CD8-positive, alpha-beta memory T cell (primary cell): Measurements from ENCODE around the gene OR2J2. TPM values are rescaled to one million over a fixed set of nuclear protein-coding genes. Genes with fewer than 3 reads are reported as not detected.
"Not testable (repeated sequence)": the region's sequence is repeated elsewhere in the genome, so short reads cannot be mapped to it uniquely, and the experiment has no call there.

ENCODE experiments used
- CTCF ChIA-PET: fragments of 350-600 bp; sonication (Branson Sonifier 250); formaldehyde crosslinking; loops from one replicate; lab custom pipeline; 2021; ENCODE audit warnings: antibody characterized with exemption; lab: Charles Lee
- POLR2A ChIA-PET: fragments of 350-600 bp; sonication (Branson Sonifier 250); formaldehyde crosslinking; loops from one replicate; lab custom pipeline; 2021; ENCODE audit warnings: antibody characterized with exemption; lab: Charles Lee
- DNase-seq, 5 donors: peaks; one replicate each; pipeline versions ENCODE4 v3.0.0 to v3.0.0-alpha.2; 2020 to 2022; ENCODE audit warnings: mixed read lengths in 1 of 5
- H3K27ac ChIP-seq: one replicate; pipeline ENCODE4 v1.7.0; 2013; ENCODE audit warnings: low read depth, mild to moderate bottlenecking, low read length, moderate library complexity
- H3K27me3 ChIP-seq: 2 replicates; pipeline ENCODE4 v1.7.0; 2013; ENCODE audit warnings: low read length, mild to moderate bottlenecking; ENCODE audit not compliant: insufficient read depth, poor library complexity, severe bottlenecking
- H3K36me3 ChIP-seq: 2 replicates; pipeline ENCODE4 v1.7.0; 2013; ENCODE audit warnings: mild to moderate bottlenecking, low read length, moderate library complexity; ENCODE audit not compliant: insufficient read depth
- H3K4me1 ChIP-seq: 2 replicates; pipeline ENCODE4 v1.7.0; 2013; ENCODE audit warnings: mild to moderate bottlenecking, low read length, moderate library complexity; ENCODE audit not compliant: insufficient read depth
- H3K4me3 ChIP-seq: 2 replicates; pipeline ENCODE4 v1.7.0; 2013; ENCODE audit warnings: mild to moderate bottlenecking, low read length
- H3K9me3 ChIP-seq: 2 replicates; pipeline ENCODE4 v1.7.0; 2013; ENCODE audit warnings: mild to moderate bottlenecking, low read length
- H3K27ac Mint-ChIP-seq, 8 donors: one replicate each; pipeline ENCODE4 v1.8.0; 2020 to 2021; ENCODE audit warnings: mixed read lengths in 8 of 8, mild to moderate bottlenecking in 6 of 8, inconsistent platforms in 3 of 8, moderate library complexity in 3 of 8
- H3K27me3 Mint-ChIP-seq, 2 donors: one replicate each; pipeline ENCODE4 v1.8.0; 2020 to 2021; ENCODE audit warnings: mixed read lengths in 2 of 2, mild to moderate bottlenecking in 1 of 2, moderate library complexity in 1 of 2
- H3K36me3 Mint-ChIP-seq, 3 donors: one replicate each; pipeline ENCODE4 v1.8.0; 2020 to 2021; ENCODE audit warnings: mixed read lengths in 3 of 3, inconsistent platforms in 1 of 3, mild to moderate bottlenecking in 1 of 3
- H3K4me1 Mint-ChIP-seq, 3 donors: one replicate each; pipeline ENCODE4 v1.8.0; 2020 to 2021; ENCODE audit warnings: mixed read lengths in 3 of 3, inconsistent platforms in 1 of 3, mild to moderate bottlenecking in 1 of 3
- H3K4me3 Mint-ChIP-seq, 7 donors: one replicate each; pipeline ENCODE4 v1.8.0; 2020 to 2021; ENCODE audit warnings: mixed read lengths in 7 of 7, mild to moderate bottlenecking in 6 of 7, moderate library complexity in 4 of 7, inconsistent platforms in 2 of 7
- H3K9me3 Mint-ChIP-seq, 5 donors: one replicate each; pipeline ENCODE4 v1.8.0; 2020 to 2022; ENCODE audit warnings: mixed read lengths in 5 of 5, mild to moderate bottlenecking in 3 of 5, moderate library complexity in 2 of 5, inconsistent platforms in 1 of 5
- polyA plus RNA-seq: library from polyadenylated mRNA; unstranded; fragments of 300-500 nt; fragmentation: Illumina TruSeq; gene quantifications from one replicate; pipeline ENCODE4 v1.2.3, GENCODE V29; 2021
- total RNA-seq, 2 experiments: library from RNA; stranded (reverse); gene quantifications; one replicate each; pipeline ENCODE4 v1.2.3, GENCODE V29; 2021

Gene OR2J2
- total and polyA plus RNA-seq, 3 experiments from 2014 or later, result not detected

DNA sequence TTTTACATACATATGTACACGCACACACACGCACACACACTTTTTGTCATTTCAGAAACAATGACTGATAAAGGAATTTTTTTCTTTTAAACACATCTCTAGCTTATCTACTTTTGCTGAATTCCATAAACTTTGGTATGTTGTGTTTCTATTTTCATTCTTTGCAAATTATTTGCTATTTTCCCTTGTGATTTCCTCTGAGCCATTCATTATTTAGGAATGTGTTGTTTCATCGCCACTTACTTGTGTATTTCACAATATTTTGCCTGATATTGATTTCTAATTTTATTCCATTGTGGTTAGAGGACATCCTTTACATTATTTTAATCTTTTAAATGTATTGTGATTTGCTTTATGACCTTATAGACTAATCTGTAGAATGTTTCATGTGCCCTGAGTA is 23.6 kb upstream of the OR2J2 start:
- no peaks in the 10 kb centered on the region for H3K4me1 Mint-ChIP-seq
- no peak for DNase-seq
- H3K27ac Mint-ChIP-seq, result no peak overlapping the region
- CTCF ChIA-PET, result no interaction called here
- H3K36me3 Mint-ChIP-seq, result no peaks in the 10 kb centered on the region
- no peak overlapping the region for H3K27ac ChIP-seq
- H3K27me3 Mint-ChIP-seq, result peaks cover 12 to 54% of the 10 kb centered on the region in 2 donors
- POLR2A ChIA-PET, result no interaction called here
- no peaks in the 10 kb centered on the region for H3K4me1 ChIP-seq
- no peak overlapping the region for H3K4me3 ChIP-seq
- no peaks in the 10 kb centered on the region for H3K27me3 ChIP-seq
- no peak overlapping the region for H3K4me3 Mint-ChIP-seq
- H3K9me3 Mint-ChIP-seq, result peaks cover 0 to 19% (median 6%) of the 10 kb centered on the region in 5 donors
- H3K36me3 ChIP-seq, result no peaks in the 10 kb centered on the region
- no peaks in the 10 kb centered on the region for H3K9me3 ChIP-seq

DNA sequence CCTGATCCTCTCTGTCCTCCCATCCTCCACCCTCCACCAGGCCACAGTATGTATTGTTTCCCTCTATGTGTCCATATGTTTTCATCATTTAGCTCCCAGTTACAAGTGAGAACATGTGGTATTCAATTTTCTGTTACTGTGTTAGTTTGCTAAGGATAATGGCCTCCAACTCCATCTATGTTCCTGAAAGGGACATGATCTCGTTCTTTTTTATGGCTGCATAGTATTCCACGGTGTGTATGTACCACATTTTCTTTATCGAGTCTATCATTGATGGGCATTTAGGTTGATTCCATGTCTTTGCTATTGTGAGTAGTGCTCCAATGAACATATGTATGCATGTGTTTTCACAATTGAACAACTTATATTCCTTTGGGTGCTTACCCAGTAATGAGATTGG is 21.3 kb upstream of the OR2J2 start:
- H3K9me3 ChIP-seq, H3K4me3 Mint-ChIP-seq, CTCF ChIA-PET, H3K36me3 Mint-ChIP-seq, H3K27me3 ChIP-seq, H3K36me3 ChIP-seq, H3K4me3 ChIP-seq, H3K27ac Mint-ChIP-seq, POLR2A ChIA-PET, DNase-seq, H3K4me1 ChIP-seq, H3K27ac ChIP-seq, H3K4me1 Mint-ChIP-seq: not testable (repeated sequence)
- Mint-ChIP-seq H3K27me3 (peaks cover 15 to 71% of the 10 kb centered on the region in 2 donors), H3K9me3 (peaks cover 0 to 15% (median 3%) of the 10 kb centered on the region in 5 donors)

- Mint-ChIP-seq H3K4me1 (no peaks in the 10 kb centered on the region), H3K27ac (no peak overlapping the region), H3K36me3 (no peaks in the 10 kb centered on the region), H3K9me3 (peaks cover 0 to 15% (median 11%) of the 10 kb centered on the region in 5 donors), H3K4me3 (no peak overlapping the region), H3K27me3 (peaks cover 20 to 77% of the 10 kb centered on the region in 2 donors)
- Histone ChIP-seq H3K27me3 (no peaks in the 10 kb centered on the region), H3K36me3 (no peaks in the 10 kb centered on the region), H3K4me3 (no peak overlapping the region), H3K9me3 (no peaks in the 10 kb centered on the region), H3K27ac (no peak overlapping the region), H3K4me1 (no peaks in the 10 kb centered on the region)
- DNase-seq, result no peak
- ChIA-PET CTCF (no interaction called here), POLR2A (no interaction called here)
These were observed 17.6 kb upstream of the OR2J2 start for GRCh38 chr6:29153083-29153482.

- H3K4me3 Mint-ChIP-seq, H3K9me3 Mint-ChIP-seq, H3K9me3 ChIP-seq, H3K4me1 ChIP-seq, H3K4me3 ChIP-seq, H3K27me3 ChIP-seq, H3K4me1 Mint-ChIP-seq, CTCF ChIA-PET, H3K27ac ChIP-seq, POLR2A ChIA-PET, DNase-seq, H3K36me3 ChIP-seq, H3K36me3 Mint-ChIP-seq, H3K27ac Mint-ChIP-seq: not testable (repeated sequence)
- H3K27me3 Mint-ChIP-seq, result peaks cover 13 to 68% of the 10 kb centered on the region in 2 donors
These were observed 15.5 kb upstream of the OR2J2 start for GRCh38 chr6:29155182-29155581.

- H3K4me1 ChIP-seq, H3K36me3 ChIP-seq, H3K4me3 Mint-ChIP-seq, POLR2A ChIA-PET, H3K9me3 Mint-ChIP-seq, H3K4me3 ChIP-seq, H3K9me3 ChIP-seq, H3K36me3 Mint-ChIP-seq, H3K27me3 ChIP-seq, CTCF ChIA-PET, H3K4me1 Mint-ChIP-seq, DNase-seq, H3K27ac Mint-ChIP-seq, H3K27ac ChIP-seq: not testable (repeated sequence)
- peaks cover 15 to 77% of the 10 kb centered on the region in 2 donors for H3K27me3 Mint-ChIP-seq
These were observed 10.8 kb upstream of the OR2J2 start for GRCh38 chr6:29159922-29160321.

GRCh38 chr6:29165571-29165970 is 5.1 kb upstream of the OR2J2 start:
- H3K27ac ChIP-seq, CTCF ChIA-PET, H3K36me3 Mint-ChIP-seq, DNase-seq, POLR2A ChIA-PET, H3K4me3 ChIP-seq, H3K4me1 Mint-ChIP-seq, H3K4me1 ChIP-seq, H3K27me3 ChIP-seq, H3K27ac Mint-ChIP-seq, H3K9me3 Mint-ChIP-seq, H3K9me3 ChIP-seq, H3K4me3 Mint-ChIP-seq, H3K36me3 ChIP-seq: not testable (repeated sequence)
- H3K27me3 Mint-ChIP-seq, result peaks cover 10 to 58% of the 10 kb centered on the region in 2 donors

DNA sequence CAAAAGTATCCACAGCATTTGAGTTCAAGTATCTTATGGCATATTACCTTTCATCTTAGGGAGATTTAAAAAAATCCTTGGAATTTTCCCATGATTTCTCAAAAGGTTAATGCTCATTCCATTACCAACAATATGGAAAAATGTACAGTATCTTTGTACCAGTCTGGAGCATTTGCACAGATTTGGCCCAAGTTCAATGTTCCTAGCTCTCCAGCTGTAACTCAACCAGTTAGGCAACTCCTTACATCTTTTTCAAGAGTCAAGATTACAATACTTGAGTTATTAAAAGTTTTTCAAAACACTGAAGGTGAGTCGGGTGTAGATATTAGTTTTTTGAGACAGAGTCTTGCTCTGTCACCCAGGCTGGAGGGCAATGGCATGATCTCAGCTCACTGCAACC is 1.0 kb downstream of the OR2J2 start:
- H3K9me3 Mint-ChIP-seq, result peaks cover 0 to 2% (median 0%) of the 10 kb centered on the region in 5 donors
- Histone ChIP-seq H3K4me3 (no peak overlapping the region), H3K27ac (no peak overlapping the region), H3K36me3 (no peaks in the 10 kb centered on the region), H3K4me1 (no peaks in the 10 kb centered on the region), H3K9me3 (no peaks in the 10 kb centered on the region), H3K27me3 (no peaks in the 10 kb centered on the region)
- H3K4me1 Mint-ChIP-seq, result no peaks in the 10 kb centered on the region
- H3K4me3 Mint-ChIP-seq, result no peak overlapping the region
- ChIA-PET POLR2A (no interaction called here), CTCF (no interaction called here)
- H3K27me3 Mint-ChIP-seq, result peaks cover 7 to 26% of the 10 kb centered on the region in 2 donors
- no peaks in the 10 kb centered on the region for H3K36me3 Mint-ChIP-seq
- no peak for DNase-seq
- H3K27ac Mint-ChIP-seq, result no peak overlapping the region

DNA sequence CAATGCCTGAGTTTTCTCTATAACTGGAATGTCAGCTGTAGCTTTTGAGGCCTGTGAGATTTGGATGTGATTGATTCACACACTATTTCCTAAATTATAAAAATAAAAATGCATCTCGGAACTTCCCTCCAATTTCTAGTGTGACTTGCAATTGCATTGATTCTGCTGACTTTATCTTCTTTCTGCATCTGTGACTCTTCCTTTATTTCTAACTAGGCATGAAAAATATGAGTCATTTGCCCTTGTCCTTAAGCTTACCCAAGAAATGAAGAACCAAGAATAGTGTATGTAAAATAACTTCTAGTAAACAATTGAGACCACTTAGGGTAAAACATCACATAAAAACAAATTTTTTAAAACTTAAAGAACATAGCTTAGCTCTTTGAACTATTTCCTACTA is 12.9 kb downstream of the OR2J2 start:
- ChIA-PET CTCF (no interaction called here), POLR2A (no interaction called here)
- Mint-ChIP-seq H3K36me3 (no peaks in the 10 kb centered on the region), H3K9me3 (peaks cover 5 to 17% (median 7%) of the 10 kb centered on the region in 5 donors), H3K27ac (no peak overlapping the region), H3K27me3 (peaks cover 24 to 46% of the 10 kb centered on the region in 2 donors), H3K4me3 (no peak overlapping the region), H3K4me1 (no peaks in the 10 kb centered on the region)
- H3K4me3 ChIP-seq, result no peak overlapping the region
- H3K4me1 ChIP-seq, result no peaks in the 10 kb centered on the region
- H3K9me3 ChIP-seq, result no peaks in the 10 kb centered on the region
- H3K36me3 ChIP-seq, result no peaks in the 10 kb centered on the region
- DNase-seq, result no peak
- no peak overlapping the region for H3K27ac ChIP-seq
- no peaks in the 10 kb centered on the region for H3K27me3 ChIP-seq

DNA sequence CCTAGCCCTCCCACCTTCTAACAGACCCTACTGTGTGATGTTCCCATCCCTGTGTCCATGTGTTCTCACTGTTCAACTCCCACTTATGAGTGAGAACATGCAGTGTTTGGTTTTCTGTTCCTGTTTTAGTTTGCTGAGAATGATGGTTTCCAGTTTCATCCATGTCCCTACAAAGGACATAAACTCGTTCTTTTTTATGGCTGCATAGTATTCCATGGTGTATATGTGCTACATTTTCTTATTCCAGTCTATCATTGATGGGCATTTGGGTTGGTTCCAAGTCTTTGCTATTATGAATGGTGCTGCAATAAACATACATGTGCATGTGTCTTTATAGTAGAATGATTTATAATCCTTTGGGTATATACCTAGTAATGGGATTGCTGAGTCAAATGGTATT is 18.0 kb downstream of the OR2J2 start:
- H3K4me1 ChIP-seq, H3K36me3 ChIP-seq, DNase-seq, H3K27me3 ChIP-seq, H3K4me3 Mint-ChIP-seq, H3K36me3 Mint-ChIP-seq, H3K9me3 ChIP-seq, POLR2A ChIA-PET, H3K27ac Mint-ChIP-seq, H3K4me3 ChIP-seq, H3K4me1 Mint-ChIP-seq, H3K27ac ChIP-seq, CTCF ChIA-PET: not testable (repeated sequence)
- Mint-ChIP-seq H3K9me3 (peaks cover 6 to 37% (median 25%) of the 10 kb centered on the region in 5 donors), H3K27me3 (peaks cover 34 to 63% of the 10 kb centered on the region in 2 donors)
